HG03280 (cell line): ENCODE data around the gene NRXN2.

ENCODE experiments used
- ATAC-seq: cut with Tn5 transposase; IDR thresholded peaks from one replicate; pipeline ENCODE4 v1.9.1; 2021; ENCODE audit warnings: mild to moderate bottlenecking, moderate library complexity; ENCODE audit not compliant: unreplicated experiment

NRXN2 gene

GRCh38 chr11:64556721-64557250, 166.2 kb downstream of the NRXN2 start:
- ATAC-seq = no peak
